ENCODE results near the gene CASP10. TPM values are rescaled to one million over a fixed set of nuclear protein-coding genes. Genes with fewer than 3 reads are reported as not detected.

The CASP10 gene
- total and polyA plus RNA-seq, 2 of the 13 experiments (the other 11 are each of a cell fraction or from before 2014, with no cell fraction given) = 22.2 to 23.8 TPM

GRCh38 chr2:201233812-201234662, 51.1 kb downstream of the CASP10 start (continued):
- TF ChIP-seq AKNA (CRISPR knock-in tag; IDR thresholded peaks at IDR 0.05; ENCODE audit: borderline replicate concordance) (no peak), IKZF5 (CRISPR knock-in tag; IDR thresholded peaks at IDR 0.05) (no peak), MLLT10 (CRISPR knock-in tag; IDR thresholded peaks at IDR 0.05) (no peak), NFATC3 (CRISPR knock-in tag; IDR thresholded peaks at IDR 0.05) (no peak), TEAD3 (CRISPR knock-in tag; optimal IDR thresholded peaks at IDR 0.05; ENCODE audit: borderline replicate concordance) (no peak), ZNF784 (CRISPR knock-in tag; IDR thresholded peaks at IDR 0.05; ENCODE audit: borderline replicate concordance) (no peak), ISX (CRISPR knock-in tag; conservative IDR thresholded peaks at IDR 0.05) (no peak), ZFP62 (CRISPR knock-in tag; IDR thresholded peaks at IDR 0.05) (no peak), ZMYM4 (CRISPR knock-in tag; IDR thresholded peaks at IDR 0.05) (no peak), CENPT (CRISPR knock-in tag; IDR thresholded peaks at IDR 0.05; ENCODE audit: low read depth) (no peak), ZNF329 (CRISPR knock-in tag; IDR thresholded peaks at IDR 0.05; ENCODE audit: low read depth) (no peak), TIGD3 (CRISPR knock-in tag; IDR thresholded peaks at IDR 0.05; ENCODE audit: borderline replicate concordance) (no peak), HNF1A (IDR thresholded peaks at IDR 0.05; ENCODE audit: low read depth) (no peak), HNF1A (CRISPR knock-in tag; IDR thresholded peaks at IDR 0.05; ENCODE audit: borderline replicate concordance) (no peak), ZNF282 (IDR thresholded peaks at IDR 0.05; ENCODE audit: partially characterized antibody) (no peak), ONECUT2 (CRISPR knock-in tag; IDR thresholded peaks at IDR 0.05) (0 out of 2 replicates have a peak, but pooled peaks have one; percentile 7), PHF8 (CRISPR knock-in tag; IDR thresholded peaks at IDR 0.05) (peak; percentile 44)

Data from HepG2 (cell line).